OCI-LY3 (cell line): ENCODE measurements around the gene NTPCR.

Experiments used
- H2AFZ ChIP-seq: fragments of 200-600, 300-600 bp; shearing (Covaris generic); 2 replicates; pipeline ENCODE4 v1.6.0; 2014; ENCODE audit warnings: antibody characterized with exemption, low read depth, low read length
- H3K27ac ChIP-seq: fragments of 200-600, 300-600 bp; sonication (generic); 2 replicates; pipeline ENCODE4 v1.5.1; 2014; ENCODE audit warnings: mild to moderate bottlenecking, low read length, moderate library complexity, mixed read lengths
- H3K27me3 ChIP-seq: fragments of 200-600, 300-600 bp; sonication (generic); 2 replicates; pipeline ENCODE4 v1.6.1; 2014; ENCODE audit warnings: low read depth, low read length, mixed read lengths
- H3K36me3 ChIP-seq: fragments of 200-600, 300-600 bp; sonication (generic); replicated peaks from 2 replicates; pipeline ENCODE3; 2014; ENCODE audit warnings: low read depth, low read length, mixed read lengths
- H3K4me1 ChIP-seq: fragments of 300-600, 200-600 bp; sonication (generic); 2 replicates; pipeline ENCODE4 v1.6.1; 2014; ENCODE audit warnings: low read length, mixed read lengths
- H3K4me2 ChIP-seq: fragments of 200-600, 300-600 bp; sonication (generic); 2 replicates; pipeline ENCODE4 v1.6.1; 2014; ENCODE audit warnings: low read length, mixed read lengths
- H3K4me3 ChIP-seq: fragments of 300-600, 200-600 bp; sonication (generic); 2 replicates; pipeline ENCODE4 v1.5.1; 2014; ENCODE audit warnings: antibody characterized with exemption, mild to moderate bottlenecking, low read length, moderate library complexity
- H3K79me2 ChIP-seq: fragments of 300-600, 200-600 bp; shearing (Covaris generic); 2 replicates; pipeline ENCODE4 v1.6.1; 2014; ENCODE audit warnings: mild to moderate bottlenecking, low read length, mixed read lengths
- H3K9ac ChIP-seq: fragments of 300-600, 200-600 bp; shearing (Covaris generic); 2 replicates; pipeline ENCODE4 v1.6.0; 2014; ENCODE audit warnings: mild to moderate bottlenecking, low read length, moderate library complexity
- H3K9me3 ChIP-seq: fragments of 200-600, 300-600 bp; shearing (Covaris generic); 2 replicates; pipeline ENCODE4 v1.6.1; 2014; ENCODE audit warnings: low read length, mixed read lengths; ENCODE audit not compliant: insufficient read depth
- H4K20me1 ChIP-seq: fragments of 200-600, 300-600 bp; sonication (generic); 2 replicates; pipeline ENCODE4 v1.6.1; 2016; ENCODE audit warnings: low read length, mixed read lengths; ENCODE audit not compliant: insufficient read depth
- CTCF ChIP-seq: fragments of 200-600, 300-600 bp; sonication (generic); IDR thresholded peaks from 2 replicates; pipeline ENCODE4 v1.5.1; 2014; ENCODE audit warnings: antibody characterized with exemption, low read length, low read depth
- EZH2phosphoT487 ChIP-seq: fragments of 200-600 bp; shearing (Covaris generic); IDR thresholded peaks from 2 replicates; pipeline ENCODE4 v1.6.1; 2018; ENCODE audit warnings: antibody characterized with exemption, mixed run types, low read depth

Gene NTPCR

GRCh38 chr1:232902774-232903350 is 47.5 kb upstream of the NTPCR start:
- no peak for TF ChIP-seq EZH2phosphoT487
- no peak for TF ChIP-seq CTCF
- H4K20me1 ChIP-seq: no peaks in the 10 kb centered on the region
- H3K9ac ChIP-seq: no peak overlapping the region
- H3K79me2 ChIP-seq: no peaks in the 10 kb centered on the region
- no peaks in the 10 kb centered on the region; the same call in 1 of the 2 replicates for H3K27me3 ChIP-seq
- no peak overlapping the region for H3K4me2 ChIP-seq
- H3K36me3 ChIP-seq: no peaks in the 10 kb centered on the region
- H2AFZ ChIP-seq: no peak overlapping the region
- H3K9me3 ChIP-seq: no peaks in the 10 kb centered on the region
- no peak overlapping the region for H3K4me3 ChIP-seq
- no peak overlapping the region for H3K27ac ChIP-seq
- 0 out of 2 replicates have a peak, but pooled peaks cover 3% of the 10 kb centered on the region for H3K4me1 ChIP-seq

GRCh38 chr1:232904131-232904530 is 46.3 kb upstream of the NTPCR start:
- Histone ChIP-seq H3K9me3 (no peaks in the 10 kb centered on the region), H3K4me3 (no peak overlapping the region), H3K4me2 (no peak overlapping the region), H3K4me1 (0 out of 2 replicates have a peak, but pooled peaks cover 3% of the 10 kb centered on the region), H3K36me3 (no peaks in the 10 kb centered on the region), H3K9ac (no peak overlapping the region), H3K27ac (no peak overlapping the region), H3K79me2 (no peaks in the 10 kb centered on the region), H4K20me1 (no peaks in the 10 kb centered on the region), H3K27me3 (no peaks in the 10 kb centered on the region; the same call in 1 of the 2 replicates), H2AFZ (no peak overlapping the region)
- no peak for TF ChIP-seq CTCF
- no peak for TF ChIP-seq EZH2phosphoT487

GRCh38 chr1:232904566-232904965 is 45.8 kb upstream of the NTPCR start:
- Histone ChIP-seq H3K27ac (no peak overlapping the region), H3K79me2 (no peaks in the 10 kb centered on the region), H3K9me3 (no peaks in the 10 kb centered on the region), H4K20me1 (no peaks in the 10 kb centered on the region), H3K4me1 (0 out of 2 replicates have a peak, but pooled peaks cover 3% of the 10 kb centered on the region), H3K27me3 (no peaks in the 10 kb centered on the region; the same call in 1 of the 2 replicates), H3K4me3 (no peak overlapping the region), H3K36me3 (no peaks in the 10 kb centered on the region), H2AFZ (no peak overlapping the region), H3K4me2 (no peak overlapping the region), H3K9ac (no peak overlapping the region)
- TF ChIP-seq EZH2phosphoT487 (no peak), CTCF (no peak)

GRCh38 chr1:232905331-232906034 is 44.9 kb upstream of the NTPCR start:
- Histone ChIP-seq H2AFZ (no peak overlapping the region), H3K4me1 (0 out of 2 replicates have a peak, but pooled peaks cover 3% of the 10 kb centered on the region), H4K20me1 (no peaks in the 10 kb centered on the region), H3K27ac (no peak overlapping the region), H3K4me3 (no peak overlapping the region), H3K27me3 (no peaks in the 10 kb centered on the region; the same call in 1 of the 2 replicates), H3K4me2 (no peak overlapping the region), H3K79me2 (no peaks in the 10 kb centered on the region), H3K9me3 (no peaks in the 10 kb centered on the region), H3K9ac (no peak overlapping the region), H3K36me3 (no peaks in the 10 kb centered on the region)
- TF ChIP-seq EZH2phosphoT487 (no peak), CTCF (no peak)
